HG03460 (cell line): ENCODE data around the gene HS1BP3.

Experiments used
- ATAC-seq: cut with Tn5 transposase; IDR thresholded peaks from one replicate; pipeline ENCODE4 v1.9.1; 2021; ENCODE audit not compliant: unreplicated experiment

Gene HS1BP3

GRCh38 chr2:20664431-20665242, 13.7 kb upstream of the HS1BP3 start:
- ATAC-seq, result no peak

GRCh38 chr2:20664071-20664390, 13.1 kb upstream of the HS1BP3 start:
- no peak for ATAC-seq

DNA sequence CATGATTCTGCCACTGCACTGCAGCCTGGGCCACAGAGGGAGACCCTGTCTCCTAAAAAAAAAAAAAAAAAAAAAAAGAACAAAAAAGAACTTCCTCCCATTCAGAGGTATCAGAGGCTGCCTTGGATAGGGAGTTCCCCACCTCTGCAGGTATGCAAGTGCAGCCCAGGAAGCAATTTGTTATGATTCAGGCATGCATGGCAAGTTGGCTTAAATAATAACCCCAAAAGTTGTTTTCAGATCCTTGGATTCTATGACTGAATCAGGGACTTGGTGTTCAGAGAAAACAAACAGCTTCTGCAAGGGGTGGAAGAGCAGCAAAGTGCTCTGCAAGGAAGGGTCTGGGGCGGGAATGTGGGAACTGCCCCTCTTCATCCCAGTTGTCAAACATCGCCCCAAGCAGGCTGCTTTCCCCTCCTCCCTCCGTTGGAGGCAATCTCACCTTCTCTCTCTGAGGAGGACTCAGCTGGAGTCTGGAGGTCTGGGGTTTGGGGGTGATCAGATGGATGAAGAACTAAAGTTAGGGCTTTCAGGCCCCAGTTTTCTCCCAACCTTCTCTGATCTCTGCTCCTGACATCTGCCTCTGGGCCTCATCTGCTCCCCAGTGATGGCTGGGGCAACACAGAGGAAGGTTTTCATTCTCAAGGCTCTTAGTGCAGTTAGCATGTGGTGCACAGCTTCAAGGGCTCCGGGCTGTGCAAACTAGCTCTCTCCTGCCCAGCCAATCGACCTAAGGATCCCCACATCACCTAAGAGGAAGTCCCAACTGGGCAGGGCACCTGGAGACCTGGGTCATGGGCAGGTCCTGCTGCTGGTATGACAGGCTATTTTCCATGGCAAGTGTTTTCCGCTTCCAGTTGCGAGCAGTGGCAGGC, 12.5 kb upstream of the HS1BP3 start:
- no peak for ATAC-seq

GRCh38 chr2:20662308-20662937, 11.5 kb upstream of the HS1BP3 start:
- ATAC-seq, result no peak

- peak; percentile 61 for ATAC-seq
These were observed 10.8 kb upstream of the HS1BP3 start for GRCh38 chr2:20661421-20662307.

- no peak for ATAC-seq
These were observed 9.9 kb upstream of the HS1BP3 start for GRCh38 chr2:20660506-20661420.

GRCh38 chr2:20657522-20658235, 6.8 kb upstream of the HS1BP3 start:
- no peak for ATAC-seq

- no peak for ATAC-seq
These were observed 5.7 kb upstream of the HS1BP3 start for GRCh38 chr2:20656561-20656960.

- no peak for ATAC-seq
These were observed 3.6 kb upstream of the HS1BP3 start for GRCh38 chr2:20654535-20654813.

- no peak for ATAC-seq
These were observed 3.0 kb upstream of the HS1BP3 start for GRCh38 chr2:20653695-20654534.

- no peak for ATAC-seq
These were observed 2.0 kb upstream of the HS1BP3 start for GRCh38 chr2:20652673-20653575.

DNA sequence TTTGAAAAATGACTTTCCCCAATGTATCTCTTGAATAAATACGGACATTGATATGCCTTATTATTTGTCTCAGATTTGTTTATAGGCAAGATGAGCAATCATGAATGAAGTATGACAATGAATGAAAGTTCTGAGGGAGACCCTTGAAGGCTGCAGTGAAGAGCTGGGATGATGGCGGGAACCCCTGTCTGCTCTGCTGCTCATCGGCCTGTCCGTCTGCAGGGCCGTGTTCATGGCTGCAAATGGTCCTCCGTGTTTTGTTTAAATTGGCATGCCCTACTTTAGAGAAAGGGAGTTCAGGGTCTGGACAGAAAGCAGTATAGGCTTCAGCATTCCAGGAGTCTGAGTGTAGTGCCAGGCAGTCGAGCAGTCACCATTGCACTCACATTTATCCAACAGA, 1.2 kb upstream of the HS1BP3 start:
- no peak for ATAC-seq

DNA sequence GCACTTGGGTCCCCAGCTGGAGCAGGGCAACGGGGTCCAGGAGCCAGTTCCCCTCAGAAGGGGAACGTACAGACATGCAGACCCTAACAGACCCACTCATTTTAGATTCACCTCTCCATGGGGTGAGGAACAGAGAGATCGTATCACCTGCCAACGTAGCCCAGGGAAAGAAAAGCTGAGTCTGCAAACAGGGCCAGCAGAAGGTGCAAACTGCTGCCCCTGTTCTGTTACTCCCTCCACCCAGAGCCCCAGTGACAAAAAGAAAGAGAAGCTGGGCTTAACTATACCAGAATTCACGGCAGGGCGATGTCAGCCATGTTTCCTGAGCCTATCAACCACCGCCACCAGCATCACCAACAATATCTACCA, 817 bp upstream of the HS1BP3 start:
- no peak for ATAC-seq

DNA sequence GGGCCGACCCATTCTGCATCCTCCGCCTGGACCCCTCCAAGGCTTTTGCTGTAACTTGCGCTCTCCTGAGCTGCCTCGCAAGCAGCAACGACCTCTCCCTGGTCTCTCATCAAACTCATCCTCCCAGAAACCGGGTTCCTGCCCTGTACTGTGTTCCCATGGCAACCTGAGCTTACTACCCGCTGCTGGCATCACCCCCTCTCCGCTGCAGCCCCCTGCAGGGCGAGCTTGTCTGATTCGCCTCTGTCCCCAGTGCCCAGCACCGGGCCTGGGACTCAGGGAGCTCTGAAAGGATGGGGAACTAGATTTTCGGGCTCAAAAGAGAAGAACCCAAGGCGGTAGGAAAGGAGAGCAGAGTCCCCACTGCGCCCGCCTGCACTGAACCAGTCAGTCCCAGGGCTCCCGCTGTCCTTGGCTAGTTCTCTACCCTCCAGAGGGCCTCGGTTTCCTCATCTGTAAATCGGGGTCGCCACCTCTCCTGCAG, 463 bp downstream of the HS1BP3 start:
- peak; percentile 8 for ATAC-seq

DNA sequence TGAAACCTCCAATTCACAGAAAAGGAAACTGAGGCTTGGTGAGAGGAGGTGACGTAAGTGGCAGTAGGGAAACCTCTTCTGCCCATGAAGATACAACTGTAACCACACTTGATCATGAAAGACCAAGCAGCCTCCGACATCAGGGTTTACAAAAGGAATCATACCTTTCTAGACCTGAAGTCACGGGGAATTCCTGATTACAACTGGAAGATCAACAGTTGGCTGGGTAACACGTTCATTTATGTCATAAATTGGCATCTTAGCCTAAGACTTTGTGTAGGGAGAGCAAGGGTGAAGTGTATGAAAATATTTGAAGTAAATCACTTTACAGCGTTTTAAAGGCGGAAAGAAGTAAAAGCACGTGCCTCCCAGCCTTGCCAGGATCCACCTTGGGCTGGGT, 922 bp downstream of the HS1BP3 start:
- ATAC-seq, result no peak

- no peak for ATAC-seq
These were observed 1.3 kb downstream of the HS1BP3 start for GRCh38 chr2:20649576-20649975.

- no peak for ATAC-seq
These were observed 2.1 kb downstream of the HS1BP3 start for GRCh38 chr2:20648831-20649230.
